IPS-NIHi11 (cell line): ENCODE data around the gene HDHD5.

Source experiments
- DNase-seq: peaks from one replicate; pipeline ENCODE4 v3.0.0; 2012; ENCODE audit warnings: mixed read lengths, low spot score

HDHD5 gene

DNA sequence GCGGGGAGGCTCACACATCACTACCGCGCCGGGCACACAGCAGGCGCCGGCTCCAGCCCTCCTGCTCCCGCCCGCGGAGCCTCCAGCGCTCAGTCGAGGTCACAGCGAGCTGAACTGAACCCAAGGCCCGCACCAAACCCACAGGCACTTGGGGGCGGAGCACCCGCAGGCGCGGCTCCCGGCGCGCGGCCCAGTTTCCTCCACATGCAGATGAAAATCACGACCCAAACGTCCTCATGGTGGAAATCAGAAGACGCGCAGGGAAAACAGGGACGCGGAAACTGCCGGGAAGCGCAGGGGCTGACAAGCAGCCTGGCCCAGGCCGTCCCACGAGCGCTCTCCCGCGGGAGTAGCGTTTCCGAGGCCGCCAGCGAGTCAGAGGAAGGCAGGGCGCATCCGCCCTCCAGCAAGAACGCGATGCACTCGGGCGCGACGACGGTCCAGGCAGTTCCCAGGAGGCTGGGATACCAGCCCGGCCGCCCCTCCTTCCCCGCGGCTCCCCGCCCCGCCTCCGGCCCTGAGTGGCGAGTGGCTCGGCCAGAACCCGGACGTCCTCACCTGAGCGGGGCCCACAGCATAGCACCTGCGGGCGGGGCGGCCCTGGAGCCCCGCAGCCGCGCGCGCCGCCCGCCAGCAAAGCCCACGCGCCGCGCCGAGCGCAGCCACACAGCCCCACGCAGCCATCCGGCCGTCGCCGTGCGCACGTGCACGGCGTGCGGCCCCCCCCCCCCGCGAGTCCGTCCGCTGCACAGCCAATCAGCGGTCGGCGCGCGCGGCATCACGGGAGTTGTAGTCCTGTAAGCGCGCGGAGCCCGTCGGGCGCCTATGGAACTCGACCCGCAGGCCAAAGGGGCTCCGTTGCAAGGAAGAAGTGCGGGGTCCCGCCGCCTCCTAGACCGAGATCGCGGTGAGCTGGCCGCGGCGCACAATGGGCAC is at the start of gene HDHD5:
HDHD5 (minus strand) TSS at position 710 of the 936 bp plus-strand sequence; CDS start at position 684, 26 bp downstream.
- peak; percentile 93 for DNase-seq

DNA sequence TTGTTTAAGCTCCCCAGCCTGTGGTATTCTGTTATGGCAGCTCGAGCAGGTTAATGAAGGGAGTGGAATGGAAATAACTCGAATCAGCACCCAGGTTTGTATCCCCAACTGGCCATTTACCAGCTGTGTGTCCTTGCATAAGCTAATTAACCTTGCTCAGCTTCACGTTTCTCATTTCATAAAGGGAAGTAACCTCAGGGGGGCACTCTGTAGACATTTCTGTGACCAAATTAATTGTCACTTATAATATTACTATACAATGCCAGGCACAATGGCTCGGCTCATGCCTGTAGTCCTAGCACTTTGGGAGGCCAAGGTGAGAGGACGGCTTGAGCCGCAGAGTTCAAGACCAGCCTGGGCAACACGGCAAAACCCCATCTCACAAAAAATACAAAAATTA is 46.4 kb upstream of the HDHD5 start:
- DNase-seq: no peak

DNA sequence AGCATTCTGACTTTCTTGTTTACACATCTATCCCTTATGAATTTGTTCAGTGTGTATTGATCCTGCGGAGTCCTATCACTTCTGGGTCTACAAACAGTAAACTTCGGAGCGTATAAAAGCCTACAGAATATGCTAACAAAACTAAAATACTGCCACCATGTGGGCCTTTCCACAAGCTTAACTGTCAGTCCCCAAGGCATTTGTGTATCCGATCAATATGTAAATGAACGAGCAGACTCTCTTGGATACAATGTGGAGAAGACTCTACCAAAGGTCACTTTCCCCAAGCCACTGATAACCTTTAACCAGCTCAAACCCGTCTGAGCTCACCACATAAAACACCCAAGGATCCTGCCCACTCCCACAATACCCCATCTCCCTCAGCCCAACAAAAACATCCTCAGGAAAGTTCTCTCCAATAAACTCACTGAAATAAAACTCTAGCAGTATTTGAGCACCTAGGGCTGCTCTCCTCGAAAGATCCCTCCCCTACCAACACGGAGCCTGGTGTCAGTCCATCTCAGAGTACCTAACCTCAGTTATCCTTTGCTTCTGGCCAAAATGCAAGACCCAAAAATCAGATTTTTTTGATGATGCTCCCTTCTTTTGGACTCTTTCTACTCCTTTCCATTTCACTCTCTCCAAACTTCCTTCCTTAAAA is 42.3 kb upstream of the HDHD5 start:
- no peak for DNase-seq

DNA sequence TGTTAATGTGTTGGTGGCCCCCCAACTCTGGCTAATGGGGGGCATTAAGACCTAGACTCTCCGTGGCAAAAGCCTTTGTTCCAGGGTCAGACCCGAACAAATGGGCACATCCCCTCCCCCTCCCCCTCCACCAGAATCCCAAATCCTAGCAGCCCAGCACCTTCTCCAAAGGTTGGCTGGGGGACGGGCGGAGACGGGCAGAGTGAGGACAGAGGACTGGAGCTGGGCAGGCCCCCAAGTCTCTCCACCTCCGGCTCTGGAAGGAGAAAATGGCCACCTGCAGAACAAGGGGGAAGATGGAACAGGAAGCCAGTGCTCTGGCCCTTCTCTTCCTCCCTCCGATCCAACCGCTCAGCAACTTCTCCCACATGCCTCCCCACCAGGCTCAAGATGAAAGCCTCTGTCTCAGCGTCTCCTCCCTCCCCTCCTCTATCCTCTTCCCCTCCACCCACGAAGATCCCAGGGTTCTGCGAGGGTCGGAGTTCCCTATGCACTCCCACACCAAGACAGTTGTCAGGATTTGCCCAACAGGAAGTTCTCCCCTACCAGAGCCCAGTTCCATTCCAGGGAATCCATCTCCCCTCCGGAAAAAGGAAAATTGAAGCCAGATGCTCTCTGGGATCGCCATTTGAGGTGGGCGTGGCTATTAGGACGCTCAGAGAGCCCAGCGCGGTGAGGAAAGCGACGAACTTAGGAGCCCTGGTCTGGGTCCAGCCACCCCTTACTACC is 40.1 kb upstream of the HDHD5 start:
- peak; percentile 62 for DNase-seq

DNA sequence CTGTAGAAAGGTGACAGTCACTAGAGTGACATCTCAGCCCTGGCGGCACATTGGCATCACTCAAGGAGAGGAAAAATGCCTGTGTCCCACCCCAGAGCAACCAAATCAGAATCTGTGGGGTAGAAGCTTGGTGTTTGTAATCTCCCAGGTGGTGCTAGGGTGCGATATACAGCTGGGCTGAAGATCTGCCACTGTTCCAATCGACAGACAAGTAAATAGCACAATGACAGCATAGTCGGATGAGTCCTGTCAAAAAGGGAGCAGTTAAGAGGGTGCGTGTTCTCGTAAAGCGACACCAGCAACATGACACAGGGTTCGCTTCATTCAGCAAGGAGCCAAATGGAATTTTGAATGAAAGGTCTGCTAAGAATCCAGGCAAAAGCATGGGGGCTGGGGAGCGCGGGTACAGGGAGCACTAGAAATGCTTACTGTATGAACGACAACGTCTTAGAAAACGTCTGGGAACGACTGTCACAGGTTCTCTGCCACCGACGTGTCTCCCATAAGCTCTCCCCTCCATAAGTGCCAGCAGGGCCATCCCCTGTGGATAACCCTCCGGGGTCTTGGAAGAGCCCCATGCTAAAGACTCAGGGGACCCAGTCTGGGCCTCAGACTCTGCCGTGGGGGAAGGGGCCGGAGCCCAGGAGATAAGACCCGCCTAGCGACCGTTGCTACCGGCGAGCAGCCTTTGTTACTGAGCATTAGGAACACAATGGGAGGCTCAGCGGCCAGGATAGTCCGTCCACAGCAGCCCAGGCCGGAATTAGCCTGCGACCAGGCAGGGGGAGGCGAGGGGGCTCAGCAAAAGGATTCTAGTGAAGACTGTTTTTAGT is 39.3 kb upstream of the HDHD5 start:
- peak; percentile 89 for DNase-seq

DNA sequence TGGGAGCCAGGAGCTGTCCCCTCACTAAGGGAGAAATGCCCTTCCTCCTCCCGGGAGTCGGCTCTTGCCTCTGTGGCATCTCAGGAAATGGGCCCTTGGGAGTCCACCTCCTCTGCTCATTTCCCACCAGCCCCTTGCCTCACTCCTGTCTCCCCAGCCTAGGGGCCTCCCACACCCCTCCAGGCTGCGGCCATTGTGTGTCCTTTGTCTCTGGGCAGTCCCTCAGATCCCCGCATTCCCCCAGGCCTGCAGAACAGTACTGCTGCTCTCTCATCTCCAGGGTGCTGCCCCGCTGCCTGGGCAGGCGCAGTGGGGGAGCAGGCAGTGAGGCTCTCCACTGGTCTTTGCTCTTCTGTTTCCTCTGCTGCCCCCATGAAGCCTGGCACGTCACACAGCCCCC is 35.1 kb upstream of the HDHD5 start:
- DNase-seq: no peak

DNA sequence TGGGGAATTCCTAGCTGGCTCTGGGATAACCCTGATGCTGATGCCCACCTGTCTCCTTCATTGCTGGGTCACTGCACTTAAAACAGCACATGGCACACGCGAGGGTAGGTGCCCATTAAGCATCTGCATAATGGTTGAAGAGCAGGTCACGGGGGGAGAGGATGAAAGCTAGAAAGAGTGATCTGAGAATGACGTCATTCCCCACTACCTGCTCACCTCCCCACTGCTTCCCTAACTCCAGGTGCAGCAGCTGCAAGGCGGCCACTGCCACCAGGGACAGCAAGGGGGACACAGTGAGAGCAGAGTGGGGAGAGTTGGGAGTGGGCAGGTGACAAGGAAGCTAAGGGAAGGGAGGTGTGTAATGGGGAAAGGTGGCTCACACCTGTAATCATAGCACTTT is 33.1 kb upstream of the HDHD5 start:
- DNase-seq: no peak

DNA sequence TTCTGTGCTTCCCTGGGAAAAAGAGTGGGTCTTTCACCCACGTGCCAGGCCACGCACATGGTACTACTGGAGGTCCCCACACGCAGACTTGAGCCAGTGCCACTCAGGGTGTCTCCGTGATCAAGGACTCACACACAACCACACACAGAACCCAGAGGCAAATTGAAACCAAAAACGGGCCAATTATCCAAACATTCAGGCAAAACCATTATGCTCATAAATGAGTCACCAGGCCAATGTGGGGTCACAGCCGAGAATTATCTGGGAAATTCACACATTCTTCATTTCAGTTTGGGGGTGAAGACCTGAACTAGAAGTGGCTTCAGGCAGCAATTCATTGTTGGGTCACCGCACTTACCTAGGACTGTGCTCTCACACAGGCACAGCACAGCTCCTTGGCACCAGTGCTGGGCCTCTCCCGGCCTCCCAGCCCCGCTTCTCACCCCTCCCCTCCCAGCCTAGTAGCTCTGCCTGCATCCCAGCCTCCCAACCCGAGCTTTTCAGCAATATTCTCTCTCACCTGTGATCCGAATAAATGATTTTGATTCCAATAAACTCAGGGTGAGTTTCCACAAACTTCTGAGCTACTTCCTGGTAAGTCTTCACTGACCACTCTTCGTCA is 32.2 kb upstream of the HDHD5 start:
- DNase-seq: no peak

DNA sequence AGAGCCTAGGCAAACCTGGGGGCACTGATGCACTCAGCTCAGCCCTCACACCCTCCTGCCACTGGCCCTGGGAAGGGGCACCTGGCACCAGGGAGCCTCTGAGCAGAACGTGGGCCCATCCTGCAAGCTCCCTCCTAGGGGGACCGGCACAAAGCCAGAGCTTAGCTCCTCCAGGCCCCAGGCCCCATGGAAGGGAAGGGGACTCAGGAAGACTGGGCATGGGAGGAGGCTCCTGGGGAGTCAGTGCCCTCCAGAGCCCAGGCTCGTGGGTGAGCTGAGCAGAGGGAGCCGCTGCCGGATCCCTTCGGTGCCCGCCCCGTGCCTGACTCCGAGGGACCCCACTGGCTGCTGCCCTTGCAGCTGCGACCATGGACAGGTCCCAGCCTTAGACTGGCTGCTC is 31.6 kb upstream of the HDHD5 start:
- DNase-seq: no peak

DNA sequence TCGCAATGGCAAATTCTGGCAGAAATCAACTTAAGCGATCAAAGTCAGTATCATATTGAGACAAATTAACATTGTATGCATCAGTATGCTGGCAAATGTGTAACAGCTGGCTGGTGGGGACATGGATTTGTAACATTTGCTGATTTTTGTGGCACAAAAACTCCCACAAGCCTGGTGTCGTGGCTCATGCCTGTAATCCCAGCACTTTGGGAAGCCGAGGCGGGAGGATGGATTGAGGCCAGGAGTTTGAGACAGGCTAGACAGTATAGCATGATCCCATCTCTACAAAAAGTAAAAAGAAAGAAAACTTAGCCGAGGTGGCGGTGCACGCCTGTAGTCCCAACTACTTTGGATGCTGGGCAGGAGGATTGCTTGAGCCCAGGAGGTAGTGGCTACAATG is 17.6 kb upstream of the HDHD5 start:
- DNase-seq: no peak

DNA sequence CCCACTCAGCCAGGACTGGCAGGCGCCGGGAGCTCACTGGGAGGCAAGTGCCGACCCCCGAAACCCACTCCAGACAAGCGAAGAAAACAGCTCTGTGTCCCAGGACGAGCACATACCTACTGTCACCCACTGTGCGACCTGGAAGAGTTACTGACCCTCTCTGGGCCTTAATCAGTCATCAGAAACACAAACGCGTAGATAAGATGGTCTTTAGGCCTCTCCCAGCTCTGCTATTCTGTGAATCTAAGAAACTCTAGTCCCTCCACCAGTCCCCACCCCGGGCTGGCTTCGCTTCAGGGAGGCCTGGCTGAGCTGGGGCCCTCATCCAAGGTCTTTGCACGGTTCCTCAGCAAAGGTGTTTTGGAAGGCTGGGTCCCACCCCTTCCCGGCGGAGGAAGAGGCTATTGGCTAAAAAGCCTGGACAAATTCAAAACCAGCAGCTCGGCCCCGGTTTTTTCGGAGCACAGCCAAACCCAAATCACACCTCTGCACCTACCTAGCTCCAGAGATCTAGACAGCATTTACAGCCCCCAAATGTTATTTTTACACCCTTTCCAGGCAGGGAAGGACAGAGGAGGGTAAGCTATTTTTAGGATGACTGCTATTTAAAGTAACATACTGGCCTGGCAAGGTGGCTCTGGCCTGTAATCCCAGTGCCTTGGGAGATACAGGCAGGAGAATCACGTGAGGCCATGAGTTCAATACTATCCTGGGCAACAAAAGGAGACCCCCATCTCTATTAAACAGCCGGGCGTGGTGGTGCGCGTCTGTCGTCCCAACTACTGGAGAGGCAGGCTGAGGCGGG is 13.2 kb upstream of the HDHD5 start:
- DNase-seq: peak; percentile 56

DNA sequence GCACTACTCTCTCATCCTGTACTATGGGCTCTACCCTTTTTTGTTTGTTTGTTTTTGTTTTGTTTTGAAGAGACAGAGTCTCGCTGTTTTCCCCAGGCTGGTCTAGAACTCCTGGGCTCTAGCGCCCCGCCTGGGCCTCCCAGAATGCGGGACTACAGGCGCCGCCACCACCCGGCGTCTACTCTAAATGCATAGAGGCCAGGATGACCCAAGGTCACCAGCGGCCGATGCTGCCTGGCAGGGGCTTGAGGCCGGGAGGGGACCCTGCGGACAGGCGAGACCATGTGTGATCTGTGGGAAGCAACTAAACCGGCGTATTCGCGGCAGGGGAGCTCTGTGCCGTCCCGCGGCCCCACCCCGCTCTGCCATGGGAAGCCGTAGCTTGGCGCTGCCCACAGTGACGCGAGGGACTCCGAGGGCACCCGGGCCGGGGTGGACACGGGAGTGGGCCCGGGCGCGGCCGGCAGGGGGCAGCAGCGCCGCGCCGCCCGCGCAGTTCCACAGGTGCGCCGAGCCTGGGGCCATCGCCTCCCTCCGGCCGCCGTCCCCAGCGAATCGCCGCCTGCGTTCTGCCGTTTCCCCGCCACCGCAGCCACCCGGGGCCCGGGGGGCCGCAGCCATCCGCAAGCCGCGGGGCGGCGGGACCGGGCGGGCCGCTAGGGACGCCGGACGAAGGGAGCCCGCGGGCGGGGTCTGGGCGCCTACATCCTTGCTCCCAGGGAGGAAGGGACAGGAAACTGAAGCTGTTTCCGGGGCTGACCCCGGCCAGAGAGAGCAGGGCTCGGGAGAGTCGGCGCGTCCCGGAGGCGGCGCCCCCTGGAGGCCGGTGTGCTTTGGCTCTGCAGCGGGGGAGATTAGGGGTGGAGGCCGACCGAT is 12.3 kb upstream of the HDHD5 start:
- DNase-seq: peak; percentile 96

DNA sequence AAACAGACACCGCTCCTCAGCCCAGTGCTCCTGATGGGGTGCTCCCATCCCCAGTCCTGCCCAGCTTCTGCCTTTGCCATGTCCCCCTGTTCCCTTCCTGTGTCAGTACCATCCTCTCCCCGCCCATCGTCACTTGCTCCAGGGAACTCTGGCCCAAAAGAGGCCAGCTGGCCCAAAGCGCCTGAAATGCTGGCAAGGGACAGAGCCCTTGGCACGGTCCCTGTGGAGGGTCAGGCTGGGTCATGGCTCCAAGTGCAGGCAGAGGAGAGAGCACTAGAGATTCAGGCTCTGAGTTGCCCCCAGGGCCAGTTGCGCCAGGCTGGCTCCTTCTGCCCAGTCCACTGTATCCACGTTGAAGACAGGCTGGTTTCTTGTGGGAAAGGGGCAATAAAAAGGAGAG is 8.4 kb upstream of the HDHD5 start:
- no peak for DNase-seq

DNA sequence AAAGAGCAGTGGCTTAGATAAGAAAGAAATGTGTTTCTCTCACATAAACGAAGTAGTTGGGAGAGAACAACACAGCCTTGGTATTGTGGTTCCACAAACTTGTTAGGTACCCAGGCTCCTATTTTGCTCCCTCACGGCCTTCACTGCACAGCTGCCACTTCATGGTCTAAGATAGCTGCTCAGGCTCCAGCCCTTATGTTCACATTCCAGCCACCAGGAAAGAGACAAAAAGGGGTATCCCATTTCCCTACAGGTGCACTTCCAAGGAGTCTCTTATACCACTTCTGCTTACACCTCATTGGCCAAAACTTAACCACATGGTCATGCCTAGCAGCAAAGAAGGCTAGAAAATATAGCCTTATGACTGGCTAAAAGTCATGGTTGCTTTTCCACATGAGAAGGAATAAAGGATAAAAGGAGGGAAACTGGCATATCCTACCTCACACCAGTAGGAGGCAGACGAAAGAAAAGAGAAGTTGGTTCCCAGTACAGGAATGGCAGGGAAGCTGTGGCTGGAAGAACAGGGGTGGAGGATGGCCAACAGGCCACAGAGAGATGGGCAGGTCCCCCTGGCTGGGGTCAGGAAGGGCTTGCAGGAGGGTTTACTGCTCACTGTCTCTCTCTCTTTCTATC is 5.4 kb upstream of the HDHD5 start:
- peak; percentile 64 for DNase-seq

DNA sequence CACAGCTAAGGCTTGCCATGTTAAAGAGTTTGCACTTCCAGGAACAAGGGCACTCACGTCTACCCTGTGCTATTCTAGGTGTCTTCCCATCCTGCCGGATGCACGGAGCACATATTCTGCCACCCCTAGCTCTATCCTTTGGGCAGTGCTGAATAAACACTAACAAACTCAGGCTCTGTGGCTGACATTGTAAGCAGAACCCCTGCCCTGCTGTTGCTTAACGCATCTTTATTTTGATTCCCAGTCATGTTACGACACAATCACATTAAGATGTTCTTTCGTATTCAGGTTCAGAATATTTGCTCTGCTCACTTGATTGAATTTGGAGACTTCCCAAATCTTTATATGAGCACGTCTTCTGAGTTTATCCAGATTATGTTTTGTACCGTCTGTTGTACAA is 3.7 kb upstream of the HDHD5 start:
- DNase-seq: no peak

DNA sequence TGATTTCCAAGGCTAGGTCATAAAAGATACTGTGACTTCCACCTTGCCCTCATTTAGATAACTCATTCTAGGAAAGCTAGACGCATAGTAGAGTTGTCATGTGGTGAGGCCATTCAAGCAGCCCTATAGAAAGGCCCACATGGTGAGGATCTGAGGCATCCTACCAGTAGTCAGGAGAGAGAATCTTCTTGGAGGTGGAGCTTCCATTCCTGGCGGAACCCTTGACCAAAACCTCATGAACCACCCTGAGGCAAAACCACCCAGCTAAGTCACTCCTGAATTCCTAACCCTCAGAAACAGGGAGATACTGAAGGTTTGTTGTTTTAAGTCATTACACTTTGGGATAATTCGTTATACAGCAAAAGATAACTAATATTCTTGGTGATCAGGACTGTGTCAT is 2.9 kb upstream of the HDHD5 start:
- no peak for DNase-seq

DNA sequence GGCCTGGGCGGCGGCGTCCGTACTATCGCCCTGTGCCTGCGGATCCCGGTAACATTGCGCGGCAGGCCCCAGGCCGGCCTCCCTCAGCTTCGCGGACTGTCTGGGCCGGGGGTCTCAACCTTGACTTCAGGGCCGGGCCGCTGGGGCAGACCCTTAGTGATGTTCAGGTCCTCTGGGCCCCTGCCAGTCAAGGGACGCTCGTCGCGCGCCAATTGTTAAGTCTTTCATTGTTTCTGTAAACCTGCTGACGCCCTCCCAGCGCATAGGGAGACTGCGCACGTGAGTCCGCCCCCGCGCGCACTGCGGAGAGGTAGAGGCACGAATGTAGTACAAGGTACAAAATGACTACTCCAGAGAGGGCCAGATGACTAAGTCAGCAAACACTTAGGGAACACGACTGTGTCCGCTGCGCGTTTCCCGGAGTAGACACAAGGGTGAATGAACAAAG is 451 bp upstream of the HDHD5 start:
- DNase-seq: no peak

DNA sequence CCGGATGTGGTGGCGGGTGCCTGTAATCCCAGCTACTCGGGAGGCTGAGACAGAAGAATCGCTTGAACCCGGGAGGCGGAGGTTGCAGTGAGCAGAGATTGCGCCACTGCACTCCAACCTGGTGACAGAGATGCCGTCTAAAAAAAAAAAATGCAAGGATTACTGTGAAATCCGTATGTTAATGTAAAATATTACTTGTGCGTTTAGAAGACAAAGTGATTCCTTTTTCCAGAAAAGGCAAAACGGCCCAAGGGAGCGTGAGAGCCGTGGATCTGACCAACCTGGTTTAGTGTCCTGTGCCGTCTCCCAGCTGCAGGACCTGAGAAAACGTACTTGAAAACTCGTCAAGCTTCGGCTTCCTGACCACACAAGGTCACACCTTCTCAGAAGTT is 905 bp downstream of the HDHD5 start:
- DNase-seq: no peak

DNA sequence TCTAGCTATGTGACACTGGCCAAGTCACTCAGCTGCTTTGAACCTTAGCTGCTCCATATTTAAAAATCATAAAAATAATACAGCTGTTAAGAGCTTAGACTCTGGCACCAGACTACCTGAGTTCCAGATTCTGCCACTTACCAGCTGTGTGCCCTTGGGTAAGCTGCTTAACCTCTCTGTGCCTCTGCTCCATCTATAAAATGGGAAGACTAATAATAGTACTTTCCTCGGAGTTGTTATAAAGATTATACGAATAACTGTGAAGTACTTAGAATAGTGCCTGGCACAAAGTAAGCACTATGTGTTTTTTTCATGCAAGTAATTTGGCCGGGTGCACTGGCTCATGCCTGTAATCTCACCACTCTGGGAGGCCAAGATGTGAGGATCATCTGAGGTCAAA is 1.4 kb downstream of the HDHD5 start:
- DNase-seq: no peak
